22Rv1 (cell line): ENCODE data around the gene MT4.

Experiments used
- CTCF ChIP-seq: fragments of 450-650 bp; IDR thresholded peaks from 2 replicates; pipeline ENCODE4 v1.5.1; 2017; ENCODE audit warnings: mild to moderate bottlenecking
- ZFX ChIP-seq: fragments of 450-650 bp; IDR thresholded peaks from 2 replicates; pipeline ENCODE4 v1.6.1; 2017; ENCODE audit warnings: antibody characterized with exemption, borderline replicate concordance

GRCh38 chr16:56561126-56561525, 3.7 kb upstream of the MT4 start:
- TF ChIP-seq CTCF = no peak
- no peak for TF ChIP-seq ZFX
